Glomerular visceral epithelial cell (primary cell): Measurements from ENCODE around the gene MORC1.
"Not testable (repeated sequence)": the region's sequence is repeated elsewhere in the genome, so short reads cannot be mapped to it uniquely, and the experiment has no call there.

ENCODE experiments used
- DNase-seq: peaks from one replicate; pipeline ENCODE4 v3.0.0-alpha.2; 2016; ENCODE audit errors: extremely low spot score

The MORC1 gene

GRCh38 chr3:109117939-109118338, at the start of gene MORC1:
TSS of gene MORC1 (minus strand) at chr3:109118134. CDS start at chr3:109118059, 75 bp downstream.
- no peak for DNase-seq

- no peak for DNase-seq
Measured at GRCh38 chr3:109165905-109166304, 48.0 kb upstream of the MORC1 start.

GRCh38 chr3:109161487-109162123, 43.7 kb upstream of the MORC1 start:
- no peak for DNase-seq

- DNase-seq = peak; percentile 8
Measured at GRCh38 chr3:109155828-109156227, 37.9 kb upstream of the MORC1 start.

- peak; percentile 6 for DNase-seq
Measured at GRCh38 chr3:109154979-109155378, 37.0 kb upstream of the MORC1 start.

GRCh38 chr3:109152320-109152719, 34.4 kb upstream of the MORC1 start:
- no peak for DNase-seq

- no peak for DNase-seq
Measured at GRCh38 chr3:109149078-109149477, 31.1 kb upstream of the MORC1 start.

GRCh38 chr3:109143646-109144045, 25.7 kb upstream of the MORC1 start:
- no peak for DNase-seq

GRCh38 chr3:109140318-109140717, 22.4 kb upstream of the MORC1 start:
- DNase-seq = no peak

- DNase-seq = peak; percentile 45
Measured at GRCh38 chr3:109137761-109138160, 19.8 kb upstream of the MORC1 start.

GRCh38 chr3:109136523-109136922, 18.6 kb upstream of the MORC1 start, which contains the start of gene C3orf85:
TSS of gene C3orf85 (plus strand) at chr3:109136719. CDS start at chr3:109136848, 129 bp downstream.
- no peak for DNase-seq

- not testable (repeated sequence) for DNase-seq
Measured at GRCh38 chr3:109133474-109133816, 15.5 kb upstream of the MORC1 start.

GRCh38 chr3:109132801-109133473, 15.0 kb upstream of the MORC1 start:
- DNase-seq = peak; percentile 58

- DNase-seq = no peak
Measured at GRCh38 chr3:109131276-109131675, 13.3 kb upstream of the MORC1 start.

- no peak for DNase-seq
Measured at GRCh38 chr3:109127553-109127952, 9.6 kb upstream of the MORC1 start.

- DNase-seq = no peak
Measured at GRCh38 chr3:109125902-109126301, 8.0 kb upstream of the MORC1 start.

GRCh38 chr3:109122690-109123089, 4.8 kb upstream of the MORC1 start:
- no peak for DNase-seq

- DNase-seq = no peak
Measured at GRCh38 chr3:109118584-109118983, 650 bp upstream of the MORC1 start.

- no peak for DNase-seq
Measured at GRCh38 chr3:109116031-109116430, 1.9 kb downstream of the MORC1 start.

GRCh38 chr3:109115451-109115850, 2.5 kb downstream of the MORC1 start:
- no peak for DNase-seq

- DNase-seq = no peak
Measured at GRCh38 chr3:109114746-109115145, 3.2 kb downstream of the MORC1 start.

GRCh38 chr3:109112946-109113760, 4.8 kb downstream of the MORC1 start:
- no peak for DNase-seq

- no peak for DNase-seq
Measured at GRCh38 chr3:109109574-109109973, 8.4 kb downstream of the MORC1 start.
